GM19099 (cell line): Measurements from ENCODE around the gene HSPG2.

Experiments
- POLR2A ChIP-seq: IDR thresholded peaks from 3 replicates; pipeline ENCODE4 v1.6.1; 2011; ENCODE audit warnings: low read depth; ENCODE audit not compliant: insufficient read length; ENCODE audit errors: extremely low read depth

Gene HSPG2

DNA sequence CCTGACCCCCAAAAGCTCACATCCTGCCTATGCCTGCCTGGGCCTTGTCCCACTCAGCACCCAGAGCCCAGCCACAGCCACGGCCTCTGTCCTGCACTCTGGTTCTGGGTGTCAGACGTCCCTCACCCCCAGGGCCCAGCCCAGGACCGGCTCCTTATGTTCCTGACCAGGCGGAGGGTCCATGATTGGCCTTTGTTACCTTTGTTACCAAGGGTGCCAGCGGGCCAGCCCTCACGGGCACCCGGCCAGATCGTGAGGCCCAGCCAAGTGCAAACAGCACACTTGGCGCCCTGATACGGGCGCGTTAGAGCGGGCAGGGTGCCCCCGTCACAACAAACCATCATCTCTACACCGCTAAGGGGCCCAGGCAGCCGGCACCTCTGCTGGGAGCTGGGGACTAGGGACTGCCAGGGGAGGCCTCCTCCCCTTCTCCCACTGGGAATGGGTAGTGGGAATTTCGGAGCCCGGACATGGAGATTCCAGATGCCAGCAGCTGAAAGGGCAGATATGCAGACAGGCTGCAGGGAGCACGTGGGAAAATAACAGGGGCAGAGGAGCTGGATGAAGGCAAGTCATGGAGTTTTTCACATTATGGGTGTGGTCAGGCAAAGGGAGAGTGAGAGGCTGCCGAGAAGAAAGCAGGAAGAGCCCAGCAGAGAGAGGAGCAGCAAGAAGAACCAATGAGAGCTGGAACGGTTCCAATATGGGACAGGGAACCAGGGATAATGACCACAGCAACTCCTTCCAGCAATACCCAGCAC, 22.1 kb downstream of the HSPG2 start:
- TF ChIP-seq POLR2A = no peak

DNA sequence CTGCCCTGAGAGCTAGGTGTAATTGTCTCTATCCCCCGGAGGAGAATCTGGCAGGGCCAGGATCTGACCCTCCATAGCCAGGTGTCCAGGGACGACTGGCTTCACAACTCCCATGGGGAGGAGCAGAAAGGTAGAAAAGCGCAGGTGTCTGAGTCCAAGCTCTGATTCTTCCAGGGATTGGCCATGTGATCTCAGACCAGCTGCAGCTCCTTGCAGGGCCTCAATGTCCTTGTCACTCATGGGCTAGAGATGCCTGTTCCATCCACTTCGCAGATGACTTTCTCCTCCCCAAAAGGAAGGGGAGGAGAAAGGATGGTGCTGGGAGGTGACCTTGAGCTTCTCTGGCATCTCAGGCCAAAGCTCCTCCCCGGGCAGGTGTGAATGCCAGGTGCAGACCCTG, 22.7 kb downstream of the HSPG2 start:
- TF ChIP-seq POLR2A = no peak

DNA sequence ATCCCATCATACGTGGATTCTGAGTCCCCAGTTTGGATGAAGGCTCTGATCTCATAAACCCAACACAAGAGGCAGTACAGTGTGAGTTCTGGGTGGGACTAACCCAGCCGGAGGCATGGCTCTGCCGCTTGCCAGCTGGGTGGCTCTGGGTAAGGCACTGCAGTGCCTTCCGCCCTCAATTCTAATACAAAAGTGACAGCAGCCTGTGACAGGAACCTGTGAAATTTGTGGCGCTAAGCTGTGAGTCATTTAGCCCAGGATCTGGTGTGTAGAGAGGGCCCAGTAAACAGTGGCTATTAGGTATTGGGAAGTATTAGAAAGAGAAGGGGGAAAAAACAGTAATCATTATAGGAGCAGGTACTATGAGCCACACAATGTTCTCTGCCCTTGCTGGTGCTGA, 23.3 kb downstream of the HSPG2 start:
- no peak for TF ChIP-seq POLR2A

DNA sequence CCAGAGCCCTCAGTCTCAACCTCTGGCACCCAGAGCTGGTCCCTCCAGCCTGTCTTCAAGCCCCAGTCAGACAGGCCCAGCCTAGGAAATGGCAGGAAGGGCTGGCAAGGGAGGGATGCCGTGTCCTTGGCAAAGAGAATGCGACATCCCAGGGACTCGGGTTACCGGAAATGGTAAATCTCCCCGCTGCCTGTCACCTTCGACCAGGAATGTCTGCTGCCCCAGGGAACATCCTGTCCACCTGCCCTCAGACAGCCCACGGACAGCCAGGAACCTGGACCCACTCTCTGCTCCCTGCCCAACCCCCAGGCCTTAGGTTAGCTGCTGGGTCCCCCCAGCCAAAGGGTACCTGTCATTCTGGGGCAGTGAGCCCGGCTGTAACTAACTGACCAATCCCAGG, 23.9 kb downstream of the HSPG2 start:
- no peak for TF ChIP-seq POLR2A

GRCh38 chr1:21912038-21912758, 24.9 kb downstream of the HSPG2 start:
- no peak for TF ChIP-seq POLR2A

DNA sequence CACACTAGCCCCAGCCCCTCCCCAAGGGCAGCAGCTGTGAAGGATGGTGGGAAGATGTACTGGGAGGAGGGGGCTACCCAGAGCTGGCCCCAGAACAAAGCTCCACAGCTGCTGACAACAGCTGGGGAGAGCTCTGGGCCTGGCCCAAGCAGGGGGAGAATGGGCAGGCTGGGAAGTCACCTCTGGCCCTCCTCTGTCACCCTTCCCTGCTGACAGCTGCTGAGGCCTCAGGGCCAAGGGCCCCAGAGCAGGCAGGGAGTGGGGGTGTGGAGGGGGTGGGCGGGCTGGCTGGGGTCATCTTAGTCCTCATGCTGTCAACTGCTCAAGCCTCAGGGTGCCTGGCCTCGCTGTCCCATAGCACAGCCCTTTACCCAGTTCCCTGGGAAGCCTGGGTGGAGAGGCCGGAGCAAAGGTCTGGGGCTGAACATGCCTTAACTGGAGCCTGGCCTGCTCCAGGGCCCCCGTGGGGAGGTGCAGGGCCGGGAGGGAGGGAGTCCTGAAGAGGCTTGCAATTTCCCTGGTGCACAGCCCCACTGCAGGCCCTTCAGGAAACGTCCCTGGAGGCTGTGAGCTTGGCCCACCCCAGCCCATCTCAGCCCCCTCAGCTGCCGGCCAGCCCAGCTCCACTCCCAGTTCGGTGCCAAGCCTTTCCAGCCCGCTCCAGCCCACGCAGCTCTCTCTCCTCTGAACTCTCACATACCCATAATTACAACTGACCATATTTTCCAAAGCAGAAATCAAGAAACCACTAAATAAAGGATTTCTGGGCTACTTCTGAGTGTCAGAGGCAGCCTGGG, 25.7 kb downstream of the HSPG2 start:
- no peak for TF ChIP-seq POLR2A

DNA sequence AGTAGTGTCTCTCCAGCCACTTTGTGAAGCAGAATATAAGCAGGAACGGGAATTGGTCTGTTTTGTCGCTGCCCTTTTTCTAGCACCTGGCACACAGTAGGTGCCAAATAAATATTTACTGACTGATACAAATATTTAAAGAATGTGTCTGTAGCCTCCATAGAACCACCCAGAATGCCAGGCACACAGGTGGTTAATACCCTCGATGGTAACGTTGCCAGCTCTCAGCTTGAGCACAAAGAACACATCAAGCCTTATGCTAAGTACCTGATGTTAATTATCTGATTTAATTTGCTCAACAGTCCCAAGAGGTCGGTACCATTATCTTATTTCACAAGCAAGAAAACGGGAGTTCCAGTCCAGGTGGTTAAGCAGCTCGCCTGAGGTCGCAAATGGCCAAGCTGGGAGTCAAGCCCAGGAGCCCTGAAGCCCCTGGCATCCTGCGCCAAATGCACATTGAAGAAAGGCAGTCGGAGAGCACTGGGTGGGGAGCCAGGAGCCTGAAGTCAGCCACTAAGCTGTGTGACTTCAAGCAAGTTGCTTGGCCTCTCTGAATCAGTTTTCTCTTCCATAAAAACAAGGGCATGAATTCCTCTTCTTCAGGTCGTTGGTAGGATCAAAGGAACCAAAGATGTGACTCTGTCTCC, 26.4 kb downstream of the HSPG2 start:
- no peak for TF ChIP-seq POLR2A

DNA sequence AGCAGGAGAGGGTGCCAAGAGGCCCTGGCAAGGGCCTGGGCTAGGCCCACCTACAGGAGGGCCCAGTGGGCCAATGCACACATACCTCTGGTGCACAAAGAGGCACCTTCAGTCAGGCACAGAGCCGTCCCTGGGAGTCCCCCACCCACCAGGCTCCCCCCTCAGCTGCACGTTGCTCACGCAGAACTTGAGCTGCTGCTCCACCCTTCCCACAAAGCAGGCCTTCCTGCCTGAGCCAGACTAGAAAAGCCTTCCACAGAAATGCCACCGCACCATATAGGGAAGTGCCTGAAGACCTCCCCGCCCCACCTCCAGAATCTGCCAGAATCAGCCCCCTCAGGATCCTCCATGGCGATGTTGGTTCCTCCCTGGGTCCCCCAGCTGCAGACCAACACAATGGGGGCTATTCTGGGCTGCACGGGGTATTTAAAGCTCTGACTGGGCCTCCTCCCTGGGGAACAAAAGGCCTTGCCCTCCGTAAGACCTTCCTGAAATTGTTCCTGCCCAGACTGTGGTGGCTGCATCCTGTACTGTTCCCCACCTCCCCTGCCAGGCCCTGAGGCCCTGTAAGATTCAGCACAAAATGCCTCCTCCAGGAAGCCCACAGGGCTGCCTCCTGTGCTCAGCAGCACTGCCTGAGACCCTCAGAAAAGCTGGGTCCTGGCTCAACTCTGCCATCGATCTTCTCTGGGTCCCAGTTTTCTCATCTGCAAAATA, 27.2 kb downstream of the HSPG2 start:
- TF ChIP-seq POLR2A = no peak

- no peak for TF ChIP-seq POLR2A
Measured at GRCh38 chr1:21909286-21909759, 27.8 kb downstream of the HSPG2 start.

DNA sequence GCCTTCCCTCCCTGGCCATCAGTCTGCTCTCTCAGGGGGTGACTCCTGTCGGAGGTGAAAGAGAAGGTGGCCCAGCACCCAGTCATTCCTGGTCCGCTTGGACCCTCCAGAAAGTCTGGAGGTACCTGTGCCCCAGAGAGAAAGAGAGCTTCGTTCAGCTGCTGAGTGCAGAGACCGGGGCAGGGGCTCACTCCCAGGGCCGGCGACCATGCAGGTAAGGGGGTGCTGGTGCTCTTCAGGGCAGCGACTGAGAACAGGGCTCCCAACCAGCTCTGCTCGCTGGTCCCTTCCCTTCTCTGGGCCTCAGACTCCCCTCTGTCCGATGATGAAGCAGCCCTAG, 30.1 kb downstream of the HSPG2 start:
- TF ChIP-seq POLR2A = no peak

DNA sequence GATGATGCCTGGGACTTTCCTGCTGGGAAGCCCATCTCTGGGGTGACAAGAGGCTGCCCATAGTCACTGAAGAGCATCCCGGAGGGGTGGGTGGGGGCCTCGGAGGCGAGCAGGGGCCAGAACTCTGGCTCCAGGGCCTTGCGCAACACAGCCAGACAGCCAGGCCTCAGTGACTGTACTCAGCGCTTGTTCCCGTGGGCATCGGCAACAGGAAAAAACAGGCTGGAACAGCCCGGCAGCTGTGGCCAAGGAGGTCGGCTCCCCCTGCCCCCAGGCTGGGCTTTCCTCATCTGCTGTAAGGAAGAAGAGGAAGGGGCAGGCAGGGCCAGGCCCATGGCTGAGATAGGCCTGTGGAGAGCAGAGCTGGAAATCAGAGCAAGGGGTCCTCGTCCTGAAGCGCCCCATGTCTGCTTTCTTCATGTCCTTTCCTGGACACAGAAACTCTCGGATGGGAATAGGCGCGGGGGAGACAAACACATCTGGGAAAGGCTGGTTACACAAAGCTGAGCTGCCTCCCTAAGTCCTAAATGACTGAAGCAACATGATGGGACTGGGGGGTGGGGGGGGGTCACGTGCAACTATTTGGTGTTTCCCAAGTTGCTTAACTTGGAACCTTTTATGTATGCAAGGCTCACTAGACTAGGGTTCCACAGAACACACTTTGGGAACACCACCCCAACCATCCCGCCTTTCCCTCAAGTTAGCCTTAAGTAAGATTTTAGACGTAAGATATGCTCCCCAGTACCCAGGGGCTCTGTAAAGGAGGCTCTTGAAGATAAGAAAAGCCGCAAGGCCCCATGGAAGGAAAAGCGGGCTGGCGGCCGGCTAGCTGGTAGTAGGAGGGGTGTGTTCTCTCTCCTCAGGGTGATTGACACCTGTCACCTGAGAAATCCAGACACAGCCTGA, 30.7 kb downstream of the HSPG2 start:
- no peak for TF ChIP-seq POLR2A

GRCh38 chr1:21904704-21905520, 32.2 kb downstream of the HSPG2 start:
- TF ChIP-seq POLR2A = no peak

DNA sequence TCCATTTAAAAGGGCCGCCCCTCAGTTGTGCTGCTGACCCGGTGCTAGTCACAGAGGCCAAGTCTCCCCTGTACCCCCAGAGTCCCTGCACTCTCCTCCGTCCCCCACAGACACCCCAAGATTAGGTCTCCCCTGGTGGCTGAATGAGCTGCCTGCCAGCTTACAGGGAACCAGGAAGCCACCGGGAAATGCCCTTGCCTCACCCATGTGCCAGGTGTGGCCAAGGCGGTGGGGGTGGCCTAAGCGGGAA, 32.7 kb downstream of the HSPG2 start:
- no peak for TF ChIP-seq POLR2A

GRCh38 chr1:21903638-21904453, 33.3 kb downstream of the HSPG2 start:
- TF ChIP-seq POLR2A = no peak
